RKO (cell line): ENCODE results near the gene LZTR1.
"Not testable (repeated sequence)": the region's sequence is repeated elsewhere in the genome, so short reads cannot be mapped to it uniquely, and the experiment has no call there.

Experiments used
- DNase-seq: peaks from one replicate; pipeline ENCODE4 v3.0.0-alpha.2; 2016; ENCODE audit warnings: low spot score

The LZTR1 gene

GRCh38 chr22:20981787-20982562 lies at the start of gene LZTR1:
Gene LZTR1, plus strand, starts transcription at chr22:20982297. Its CDS starts 75 bp downstream, at chr22:20982372.
- DNase-seq = peak; percentile 84

GRCh38 chr22:20933910-20934309 lies 48.2 kb upstream of the LZTR1 start:
- no peak for DNase-seq

- DNase-seq = not testable (repeated sequence)
Measured at GRCh38 chr22:20935049-20935448, 47.0 kb upstream of the LZTR1 start.

GRCh38 chr22:20935780-20936539 lies 46.1 kb upstream of the LZTR1 start:
- not testable (repeated sequence) for DNase-seq

GRCh38 chr22:20937031-20937793 lies 44.9 kb upstream of the LZTR1 start:
- DNase-seq = no peak

GRCh38 chr22:20937794-20938671 lies 44.1 kb upstream of the LZTR1 start:
- DNase-seq = no peak

GRCh38 chr22:20939457-20940185 lies 42.5 kb upstream of the LZTR1 start:
- DNase-seq = not testable (repeated sequence)

GRCh38 chr22:20940186-20940651 lies 41.9 kb upstream of the LZTR1 start:
- DNase-seq = no peak

- no peak for DNase-seq
Measured at GRCh38 chr22:20940904-20941385, 41.2 kb upstream of the LZTR1 start.

- DNase-seq = not testable (repeated sequence)
Measured at GRCh38 chr22:20942203-20942902, 39.7 kb upstream of the LZTR1 start.

- DNase-seq = no peak
Measured at GRCh38 chr22:20943104-20943933, 38.8 kb upstream of the LZTR1 start.

- no peak for DNase-seq
Measured at GRCh38 chr22:20944042-20944441, 38.1 kb upstream of the LZTR1 start.

GRCh38 chr22:20945578-20945934 lies 36.5 kb upstream of the LZTR1 start:
- DNase-seq = no peak

GRCh38 chr22:20946080-20946986 lies 35.8 kb upstream of the LZTR1 start:
- peak; percentile 55 for DNase-seq

GRCh38 chr22:20946991-20947390 lies 35.1 kb upstream of the LZTR1 start:
- no peak for DNase-seq

GRCh38 chr22:20948450-20948849 lies 33.6 kb upstream of the LZTR1 start:
- no peak for DNase-seq

GRCh38 chr22:20948989-20949388 lies 33.1 kb upstream of the LZTR1 start:
- DNase-seq = no peak

GRCh38 chr22:20949698-20950183 lies 32.4 kb upstream of the LZTR1 start:
- DNase-seq = no peak
